ENCODE measurements around the gene SLC15A5.

DNA sequence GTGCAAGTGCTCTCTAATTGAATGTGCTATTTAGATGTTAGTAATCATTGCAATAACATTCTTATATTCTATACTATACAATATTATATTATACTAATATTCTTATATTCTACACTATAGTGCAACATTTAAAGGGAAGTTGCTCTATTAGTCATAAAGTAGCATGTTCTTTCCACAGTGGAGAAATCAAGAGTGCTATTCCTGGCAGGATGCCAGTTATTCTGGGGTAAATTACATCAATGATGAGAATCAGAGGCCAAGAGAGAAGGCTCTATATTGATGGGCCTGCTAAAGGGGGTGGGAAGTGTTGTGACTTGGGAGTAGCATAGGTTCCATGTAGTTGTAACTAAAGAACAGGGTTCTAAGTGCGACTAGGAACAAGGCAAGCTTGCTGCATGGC is 121.5 kb downstream of the SLC15A5 start:
- TF ChIP-seq, protein P1, sequence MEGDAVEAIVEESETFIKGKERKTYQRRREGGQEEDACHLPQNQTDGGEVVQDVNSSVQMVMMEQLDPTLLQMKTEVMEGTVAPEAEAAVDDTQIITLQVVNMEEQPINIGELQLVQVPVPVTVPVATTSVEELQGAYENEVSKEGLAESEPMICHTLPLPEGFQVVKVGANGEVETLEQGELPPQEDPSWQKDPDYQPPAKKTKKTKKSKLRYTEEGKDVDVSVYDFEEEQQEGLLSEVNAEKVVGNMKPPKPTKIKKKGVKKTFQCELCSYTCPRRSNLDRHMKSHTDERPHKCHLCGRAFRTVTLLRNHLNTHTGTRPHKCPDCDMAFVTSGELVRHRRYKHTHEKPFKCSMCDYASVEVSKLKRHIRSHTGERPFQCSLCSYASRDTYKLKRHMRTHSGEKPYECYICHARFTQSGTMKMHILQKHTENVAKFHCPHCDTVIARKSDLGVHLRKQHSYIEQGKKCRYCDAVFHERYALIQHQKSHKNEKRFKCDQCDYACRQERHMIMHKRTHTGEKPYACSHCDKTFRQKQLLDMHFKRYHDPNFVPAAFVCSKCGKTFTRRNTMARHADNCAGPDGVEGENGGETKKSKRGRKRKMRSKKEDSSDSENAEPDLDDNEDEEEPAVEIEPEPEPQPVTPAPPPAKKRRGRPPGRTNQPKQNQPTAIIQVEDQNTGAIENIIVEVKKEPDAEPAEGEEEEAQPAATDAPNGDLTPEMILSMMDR (IDR thresholded peaks at IDR 0.05): no peak
- TF ChIP-seq, protein P2, sequence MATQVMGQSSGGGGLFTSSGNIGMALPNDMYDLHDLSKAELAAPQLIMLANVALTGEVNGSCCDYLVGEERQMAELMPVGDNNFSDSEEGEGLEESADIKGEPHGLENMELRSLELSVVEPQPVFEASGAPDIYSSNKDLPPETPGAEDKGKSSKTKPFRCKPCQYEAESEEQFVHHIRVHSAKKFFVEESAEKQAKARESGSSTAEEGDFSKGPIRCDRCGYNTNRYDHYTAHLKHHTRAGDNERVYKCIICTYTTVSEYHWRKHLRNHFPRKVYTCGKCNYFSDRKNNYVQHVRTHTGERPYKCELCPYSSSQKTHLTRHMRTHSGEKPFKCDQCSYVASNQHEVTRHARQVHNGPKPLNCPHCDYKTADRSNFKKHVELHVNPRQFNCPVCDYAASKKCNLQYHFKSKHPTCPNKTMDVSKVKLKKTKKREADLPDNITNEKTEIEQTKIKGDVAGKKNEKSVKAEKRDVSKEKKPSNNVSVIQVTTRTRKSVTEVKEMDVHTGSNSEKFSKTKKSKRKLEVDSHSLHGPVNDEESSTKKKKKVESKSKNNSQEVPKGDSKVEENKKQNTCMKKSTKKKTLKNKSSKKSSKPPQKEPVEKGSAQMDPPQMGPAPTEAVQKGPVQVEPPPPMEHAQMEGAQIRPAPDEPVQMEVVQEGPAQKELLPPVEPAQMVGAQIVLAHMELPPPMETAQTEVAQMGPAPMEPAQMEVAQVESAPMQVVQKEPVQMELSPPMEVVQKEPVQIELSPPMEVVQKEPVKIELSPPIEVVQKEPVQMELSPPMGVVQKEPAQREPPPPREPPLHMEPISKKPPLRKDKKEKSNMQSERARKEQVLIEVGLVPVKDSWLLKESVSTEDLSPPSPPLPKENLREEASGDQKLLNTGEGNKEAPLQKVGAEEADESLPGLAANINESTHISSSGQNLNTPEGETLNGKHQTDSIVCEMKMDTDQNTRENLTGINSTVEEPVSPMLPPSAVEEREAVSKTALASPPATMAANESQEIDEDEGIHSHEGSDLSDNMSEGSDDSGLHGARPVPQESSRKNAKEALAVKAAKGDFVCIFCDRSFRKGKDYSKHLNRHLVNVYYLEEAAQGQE (IDR thresholded peaks at IDR 0.05; ENCODE audit: low read depth, low read length): no peak
- TF ChIP-seq SIN3A (IDR thresholded peaks at IDR 0.05; ENCODE audit: borderline replicate concordance, low read depth, low read length) (no peak), CHD2 (IDR thresholded peaks at IDR 0.05; ENCODE audit: low read length, partially characterized antibody) (no peak), EP300 (IDR thresholded peaks at IDR 0.05; ENCODE audit: borderline replicate concordance in 1 of 2, low read depth in 1 of 2, low read length in 1 of 2) (no peak), JUND (IDR thresholded peaks at IDR 0.05) (no peak), ELF1 (IDR thresholded peaks at IDR 0.05) (no peak), POLR2AphosphoS5 (IDR thresholded peaks at IDR 0.05; ENCODE audit: low read depth, low read length) (no peak)
- TF ChIP-seq, protein P3, sequence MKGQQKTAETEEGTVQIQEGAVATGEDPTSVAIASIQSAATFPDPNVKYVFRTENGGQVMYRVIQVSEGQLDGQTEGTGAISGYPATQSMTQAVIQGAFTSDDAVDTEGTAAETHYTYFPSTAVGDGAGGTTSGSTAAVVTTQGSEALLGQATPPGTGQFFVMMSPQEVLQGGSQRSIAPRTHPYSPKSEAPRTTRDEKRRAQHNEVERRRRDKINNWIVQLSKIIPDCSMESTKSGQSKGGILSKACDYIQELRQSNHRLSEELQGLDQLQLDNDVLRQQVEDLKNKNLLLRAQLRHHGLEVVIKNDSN (IDR thresholded peaks at IDR 0.05; ENCODE audit: borderline replicate concordance, low read depth): no peak
- TF ChIP-seq, protein P4, sequence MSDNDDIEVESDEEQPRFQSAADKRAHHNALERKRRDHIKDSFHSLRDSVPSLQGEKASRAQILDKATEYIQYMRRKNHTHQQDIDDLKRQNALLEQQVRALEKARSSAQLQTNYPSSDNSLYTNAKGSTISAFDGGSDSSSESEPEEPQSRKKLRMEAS (IDR thresholded peaks at IDR 0.05; ENCODE audit: low read depth): no peak
